Measurements from ENCODE around the gene ZNF260.

DNA sequence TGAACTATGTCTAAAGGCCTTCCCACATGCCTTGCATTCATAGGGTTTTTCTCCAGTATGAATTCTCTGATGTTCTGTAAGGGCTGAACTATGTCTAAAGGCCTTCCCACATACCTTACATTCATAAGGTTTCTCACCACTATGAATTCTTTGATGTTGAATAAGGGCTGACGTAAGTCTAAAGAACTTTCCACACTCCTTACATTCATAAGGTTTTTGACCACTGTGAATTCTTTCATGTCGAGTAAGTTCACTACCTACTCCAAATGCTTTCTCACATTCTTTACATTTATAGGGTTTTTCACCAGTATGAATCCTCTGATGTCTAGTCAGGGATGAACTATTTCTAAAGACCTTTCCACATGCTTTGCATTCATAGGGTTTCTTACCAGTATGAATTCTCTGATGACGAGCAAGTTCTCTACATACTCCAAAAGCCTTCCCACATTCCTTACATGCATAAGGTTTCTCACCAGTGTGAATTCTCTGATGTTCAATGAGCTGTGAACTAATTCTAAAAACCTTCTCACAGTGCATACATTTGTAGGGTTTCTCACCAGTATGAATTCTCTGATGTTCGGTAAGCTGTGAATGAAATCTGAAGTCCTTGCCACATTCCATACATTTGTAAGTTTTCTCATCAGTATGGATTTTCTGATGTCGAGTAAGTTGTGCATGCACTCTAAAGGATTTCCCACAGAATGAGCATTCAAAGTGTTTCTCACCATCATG is 19.1 kb upstream of the ZNF260 start:
- TF ChIP-seq, protein P1, sequence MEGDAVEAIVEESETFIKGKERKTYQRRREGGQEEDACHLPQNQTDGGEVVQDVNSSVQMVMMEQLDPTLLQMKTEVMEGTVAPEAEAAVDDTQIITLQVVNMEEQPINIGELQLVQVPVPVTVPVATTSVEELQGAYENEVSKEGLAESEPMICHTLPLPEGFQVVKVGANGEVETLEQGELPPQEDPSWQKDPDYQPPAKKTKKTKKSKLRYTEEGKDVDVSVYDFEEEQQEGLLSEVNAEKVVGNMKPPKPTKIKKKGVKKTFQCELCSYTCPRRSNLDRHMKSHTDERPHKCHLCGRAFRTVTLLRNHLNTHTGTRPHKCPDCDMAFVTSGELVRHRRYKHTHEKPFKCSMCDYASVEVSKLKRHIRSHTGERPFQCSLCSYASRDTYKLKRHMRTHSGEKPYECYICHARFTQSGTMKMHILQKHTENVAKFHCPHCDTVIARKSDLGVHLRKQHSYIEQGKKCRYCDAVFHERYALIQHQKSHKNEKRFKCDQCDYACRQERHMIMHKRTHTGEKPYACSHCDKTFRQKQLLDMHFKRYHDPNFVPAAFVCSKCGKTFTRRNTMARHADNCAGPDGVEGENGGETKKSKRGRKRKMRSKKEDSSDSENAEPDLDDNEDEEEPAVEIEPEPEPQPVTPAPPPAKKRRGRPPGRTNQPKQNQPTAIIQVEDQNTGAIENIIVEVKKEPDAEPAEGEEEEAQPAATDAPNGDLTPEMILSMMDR (conservative IDR thresholded peaks at IDR 0.05 in 1 of 2, IDR thresholded peaks at IDR 0.05 in 1 of 2; ENCODE audit: low read depth in 1 of 2, low read length in 2 of 2), result no peak
- TF ChIP-seq EZH2 (IDR thresholded peaks at IDR 0.05; ENCODE audit: low read length, missing control alignments), result no peak
